ENCODE results near the gene EBI3. TPM values are rescaled to one million over a fixed set of nuclear protein-coding genes. Genes with fewer than 3 reads are reported as not detected.
"Not testable (repeated sequence)": the region's sequence is repeated elsewhere in the genome, so short reads cannot be mapped to it uniquely, and the experiment has no call there.

Gene EBI3
- total and polyA plus RNA-seq, 2 donors (not counting 1 experiment from before 2014, with no cell fraction given): 11.9 to 15.6 TPM

- ATAC-seq (ENCODE audit: low read depth); H3K36me3 ChIP-seq (replicated peaks in 1 of 2; ENCODE audit: control extremely low read depth in 1 of 2, control insufficient read depth in 1 of 2, extremely low read depth in 1 of 2, insufficient read depth in 2 of 2, low read length in 1 of 2); H4K20me1 ChIP-seq (ENCODE audit: control insufficient read depth, insufficient read depth, low read length, poor library complexity, severe bottlenecking); H3K4me1 ChIP-seq (ENCODE audit: control insufficient read depth in 2 of 2, insufficient read depth in 2 of 2, low read length in 2 of 2); H3K9me3 Mint-ChIP-seq (ENCODE audit: insufficient read depth); H3K9me3 ChIP-seq (ENCODE audit: control extremely low read depth in 1 of 3, control insufficient read depth in 2 of 3, insufficient read depth in 1 of 3, low read length in 2 of 3); H3K27ac Mint-ChIP-seq; POLR2A ChIA-PET; H2AFZ ChIP-seq (ENCODE audit: insufficient read depth, low read depth, low read length, poor library complexity, severe bottlenecking); CTCF ChIA-PET; H3K27ac ChIP-seq (ENCODE audit: low read length in 2 of 2); H3K9ac ChIP-seq (ENCODE audit: low read length); H3K4me3 Mint-ChIP-seq; H3K4me2 ChIP-seq (replicated peaks; ENCODE audit: low read depth, low read length, poor library complexity, severe bottlenecking); H3K27me3 Mint-ChIP-seq; DNase-seq; intact Hi-C loops (cut with micrococcal nuclease); H3K79me2 ChIP-seq (ENCODE audit: control insufficient read depth, insufficient read depth, low read length); H3K4me3 ChIP-seq (ENCODE audit: control extremely low read depth in 1 of 5, extremely low read depth in 1 of 5, insufficient read depth in 1 of 5, low read depth in 2 of 5, low read length in 4 of 5); H3K4me1 Mint-ChIP-seq: not testable (repeated sequence)
- WGBS (ENCODE audit: insufficient coverage): 90% methylated on average over 4 of the region's 4 CpGs
- H3K27me3 ChIP-seq (replicated peaks in 1 of 4; ENCODE audit: control extremely low read depth in 1 of 4, control insufficient read depth in 3 of 4, insufficient read depth in 4 of 4, low read length in 3 of 4): peaks cover 0 to 10% (median 1%) of the 10 kb centered on the region in 4 experiments
These were observed 56.8 kb downstream of the EBI3 start for GRCh38 chr19:4286141-4286540.

Other genes with a start within 250 kb of the EBI3 start
- gene EEF2, start 244.1 kb upstream of the EBI3 start, total RNA-seq: 2,947 and 3,167 TPM in 2 replicates
- 1,376 and 1,449 TPM in 2 replicates for gene EEF2, start 244.1 kb upstream of the EBI3 start, polyA plus RNA-seq
- 56.8 and 57.2 TPM in 2 replicates for gene PIAS4, start 221.8 kb upstream of the EBI3 start, total RNA-seq
- gene PIAS4, start 221.8 kb upstream of the EBI3 start, polyA plus RNA-seq: 10.3 and 13.7 TPM in 2 replicates
- gene ZBTB7A, start 162.6 kb upstream of the EBI3 start, total RNA-seq: 62.6 and 62.8 TPM in 2 replicates
- gene ZBTB7A, start 162.6 kb upstream of the EBI3 start, polyA plus RNA-seq: 19.4 and 24.8 TPM in 2 replicates
- 137 and 138 TPM in 2 replicates for gene MAP2K2, start 105.4 kb upstream of the EBI3 start, total RNA-seq
- 158 and 181 TPM in 2 replicates for gene MAP2K2, start 105.4 kb upstream of the EBI3 start, polyA plus RNA-seq
- not detected in 2 replicates for gene CREB3L3, start 75.9 kb upstream of the EBI3 start, total RNA-seq
- not detected in 2 replicates for gene CREB3L3, start 75.9 kb upstream of the EBI3 start, polyA plus RNA-seq
- 27.8 and 30.4 TPM in 2 replicates for gene SIRT6, start 47.0 kb upstream of the EBI3 start, total RNA-seq
- 82.2 and 93.7 TPM in 2 replicates for gene SIRT6, start 47.0 kb upstream of the EBI3 start, polyA plus RNA-seq
- gene ANKRD24, start 46.8 kb upstream of the EBI3 start, total RNA-seq: 0.37 and 1.4 TPM in 2 replicates
- gene ANKRD24, start 46.8 kb upstream of the EBI3 start, polyA plus RNA-seq: 1.1 and 1.5 TPM in 2 replicates
- 39.8 and 40.3 TPM in 2 replicates for gene YJU2, start 17.6 kb downstream of the EBI3 start, total RNA-seq
- 45.7 and 60.8 TPM in 2 replicates for gene YJU2, start 17.6 kb downstream of the EBI3 start, polyA plus RNA-seq
- 0.17 TPM in 1 of 2 replicates, not detected in the other for gene SHD, start 49.7 kb downstream of the EBI3 start, total RNA-seq
- not detected in 2 replicates for gene SHD, start 49.7 kb downstream of the EBI3 start, polyA plus RNA-seq
- gene TMIGD2, start 72.9 kb downstream of the EBI3 start, total RNA-seq: not detected in 2 replicates
- gene TMIGD2, start 72.9 kb downstream of the EBI3 start, polyA plus RNA-seq: 0.24 and 0.66 TPM in 2 replicates
- 2.8 and 3.4 TPM in 2 replicates for gene FSD1, start 75.1 kb downstream of the EBI3 start, total RNA-seq
- 2.7 and 3.2 TPM in 2 replicates for gene FSD1, start 75.1 kb downstream of the EBI3 start, polyA plus RNA-seq
- 0.27 and 0.51 TPM in 2 replicates for gene STAP2, start 109.3 kb downstream of the EBI3 start, total RNA-seq
- 0.33 and 0.72 TPM in 2 replicates for gene STAP2, start 109.3 kb downstream of the EBI3 start, polyA plus RNA-seq
- 25.6 and 30.3 TPM in 2 replicates for gene MPND, start 114.0 kb downstream of the EBI3 start, total RNA-seq
- gene MPND, start 114.0 kb downstream of the EBI3 start, polyA plus RNA-seq: 11.8 and 14.5 TPM in 2 replicates
- gene SH3GL1, start 171.0 kb downstream of the EBI3 start, total RNA-seq: 37.2 and 41.9 TPM in 2 replicates
- gene SH3GL1, start 171.0 kb downstream of the EBI3 start, polyA plus RNA-seq: 42.4 and 45.2 TPM in 2 replicates
- 17.3 and 19.7 TPM in 2 replicates for gene CHAF1A, start 173.1 kb downstream of the EBI3 start, total RNA-seq
- 15.1 and 15.7 TPM in 2 replicates for gene CHAF1A, start 173.1 kb downstream of the EBI3 start, polyA plus RNA-seq
- 75.8 and 82.0 TPM in 2 replicates for gene UBXN6, start 228.3 kb downstream of the EBI3 start, total RNA-seq
- gene UBXN6, start 228.3 kb downstream of the EBI3 start, polyA plus RNA-seq: 76.6 and 77.6 TPM in 2 replicates
- 49.3 and 49.9 TPM in 2 replicates for gene HDGFL2, start 242.8 kb downstream of the EBI3 start, total RNA-seq
- 16.6 and 18.4 TPM in 2 replicates for gene HDGFL2, start 242.8 kb downstream of the EBI3 start, polyA plus RNA-seq